ENCODE measurements around the gene WDR31.

The WDR31 gene

GRCh38 chr9:113315231-113315630 lies 24.8 kb downstream of the WDR31 start:
- no peak overlapping the region for H3K4me3 ChIP-seq (ENCODE audit: low read depth, low read length)
- no peak for TF ChIP-seq CTCF (IDR thresholded peaks at IDR 0.05; ENCODE audit: control insufficient read depth, extremely low read depth, insufficient read depth)
- DNase-seq (ENCODE audit: low read depth) = no peak

GRCh38 chr9:113313261-113313660 lies 26.8 kb downstream of the WDR31 start:
- no peak for TF ChIP-seq CTCF (IDR thresholded peaks at IDR 0.05; ENCODE audit: control insufficient read depth, extremely low read depth, insufficient read depth)

DNA sequence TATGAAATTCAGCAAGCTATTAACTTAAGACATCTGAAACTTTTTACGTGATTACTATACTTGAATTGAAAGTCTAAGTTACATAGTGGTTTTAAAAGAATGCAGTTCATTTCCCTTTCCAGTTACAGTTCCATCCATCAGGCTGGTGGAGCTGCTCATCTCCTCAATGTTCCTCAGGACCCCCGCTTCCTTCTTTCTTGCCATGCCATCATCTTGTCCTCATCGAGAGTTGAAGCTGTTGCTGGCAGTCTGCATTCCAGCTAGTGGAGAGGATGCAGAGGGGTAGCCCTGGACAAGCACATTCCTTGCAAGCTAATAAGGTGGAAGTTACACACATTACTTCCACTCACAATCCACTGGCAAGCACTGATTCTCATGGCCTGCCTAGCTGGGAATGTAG lies 28.1 kb downstream of the WDR31 start:
- no peak overlapping the region for H3K4me3 ChIP-seq (ENCODE audit: low read depth, low read length)
- no peak for TF ChIP-seq CTCF (IDR thresholded peaks at IDR 0.05; ENCODE audit: control insufficient read depth, extremely low read depth, insufficient read depth)
- no peak for DNase-seq (ENCODE audit: low read depth)

More at GRCh38 chr9:113313261-113313660, 26.8 kb downstream of the WDR31 start:
- H3K4me3 ChIP-seq (ENCODE audit: low read depth, low read length) = no peak overlapping the region
- no peak for DNase-seq (ENCODE audit: low read depth)

GRCh38 chr9:113310538-113310937 lies 29.5 kb downstream of the WDR31 start:
- DNase-seq (ENCODE audit: low read depth) = peak; percentile 11
- no peak for TF ChIP-seq CTCF (IDR thresholded peaks at IDR 0.05; ENCODE audit: control insufficient read depth, extremely low read depth, insufficient read depth)
- H3K4me3 ChIP-seq (ENCODE audit: low read depth, low read length) = no peak overlapping the region

GRCh38 chr9:113309204-113309813 lies 30.8 kb downstream of the WDR31 start:
- TF ChIP-seq CTCF (IDR thresholded peaks at IDR 0.05; ENCODE audit: control insufficient read depth, extremely low read depth, insufficient read depth) = peak; percentile 85
- DNase-seq (ENCODE audit: low read depth) = peak; percentile 19
- no peak overlapping the region for H3K4me3 ChIP-seq (ENCODE audit: low read depth, low read length)

GRCh38 chr9:113307396-113307975 lies 32.6 kb downstream of the WDR31 start:
- H3K4me3 ChIP-seq (ENCODE audit: low read depth, low read length) = no peak overlapping the region
- TF ChIP-seq CTCF (IDR thresholded peaks at IDR 0.05; ENCODE audit: control insufficient read depth, extremely low read depth, insufficient read depth) = no peak
- no peak for DNase-seq (ENCODE audit: low read depth)

DNA sequence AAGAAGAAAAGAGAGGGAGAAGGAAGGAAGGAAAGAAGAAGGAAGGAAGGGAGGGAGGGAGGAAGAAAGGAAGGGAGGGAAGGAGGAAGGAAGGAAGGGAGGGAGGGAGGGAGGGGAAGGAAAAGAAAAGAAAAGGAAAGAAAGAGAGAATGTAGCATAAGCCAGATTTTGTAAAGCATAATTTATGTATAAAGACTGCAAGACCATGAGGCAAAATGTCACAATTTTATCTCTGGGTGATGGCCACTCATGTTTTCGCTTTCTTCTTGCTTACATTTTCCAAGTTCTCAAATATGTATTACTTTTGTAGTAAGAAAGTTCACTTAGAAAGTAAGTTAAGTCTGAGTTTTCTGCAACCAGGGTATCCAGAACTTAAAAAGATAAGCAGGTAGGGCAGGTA lies 33.5 kb downstream of the WDR31 start:
- DNase-seq (ENCODE audit: low read depth) = no peak
- no peak overlapping the region for H3K4me3 ChIP-seq (ENCODE audit: low read depth, low read length)
- no peak for TF ChIP-seq CTCF (IDR thresholded peaks at IDR 0.05; ENCODE audit: control insufficient read depth, extremely low read depth, insufficient read depth)
